ENCODE data around the gene EHD4. TPM values are rescaled to one million over a fixed set of nuclear protein-coding genes. Genes with fewer than 3 reads are reported as not detected.
A peak's percentile ranks its signal among the peaks of the same experiment; 100 is the strongest.

The EHD4 gene
- total RNA-seq, 4 donors from 2014 or later: 10.0 to 25.4 (median 20.3) TPM

DNA sequence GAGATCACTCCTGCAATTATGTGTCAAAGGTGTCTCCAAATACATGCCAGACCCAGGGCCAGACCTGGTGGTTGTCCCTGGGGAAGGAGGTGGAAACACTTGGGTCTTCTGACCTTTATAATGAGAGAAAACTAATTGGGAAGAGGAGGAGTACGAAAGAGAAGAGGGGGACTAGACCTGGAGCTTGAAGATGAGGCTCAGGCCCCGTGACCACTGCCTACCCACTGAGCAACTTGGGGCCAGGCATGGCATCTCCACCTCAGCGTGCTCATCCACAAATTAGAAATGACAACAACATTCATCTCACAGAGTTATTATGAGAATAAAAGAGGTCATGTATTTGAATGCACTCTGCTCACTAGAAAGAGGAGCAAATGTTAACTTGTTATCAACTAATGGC is 59.1 kb downstream of the EHD4 start:
- H3K4me1 ChIP-seq: peaks cover 0 to 69% (median 8%) of the 10 kb centered on the region in 3 donors
- no peak overlapping the region for H3K27ac ChIP-seq

DNA sequence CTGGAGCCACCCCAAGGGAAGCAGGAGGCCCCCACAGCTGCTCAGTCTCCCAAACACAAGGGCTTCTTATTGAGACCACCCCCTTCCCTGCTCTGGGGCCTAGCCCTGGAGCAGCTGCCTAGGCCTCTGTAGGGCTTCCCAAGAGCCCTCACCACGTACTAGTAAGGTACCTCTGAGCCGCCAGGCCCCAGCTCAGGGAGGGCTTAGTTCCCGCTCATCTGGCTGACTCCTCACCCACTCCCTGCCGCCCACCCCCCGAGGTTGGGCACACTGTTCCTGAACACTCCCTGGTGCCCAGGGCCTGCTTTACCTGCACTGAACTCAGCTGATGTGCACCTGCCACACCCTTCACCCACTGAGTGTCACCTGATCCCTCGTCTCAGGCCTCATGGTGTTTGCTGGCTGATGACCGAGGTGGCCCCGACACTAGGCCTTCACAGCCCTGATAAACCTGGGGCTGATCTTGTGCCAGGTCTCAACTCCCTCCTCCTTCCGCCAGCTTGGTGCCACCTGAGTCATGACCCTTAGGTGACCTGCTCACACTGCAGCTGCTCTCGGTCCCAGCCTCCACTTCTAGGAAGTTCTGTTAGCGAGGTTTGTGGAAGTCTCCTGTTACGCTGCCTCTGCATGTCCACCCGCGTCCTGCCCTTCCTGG is 60.5 kb downstream of the EHD4 start:
- Histone ChIP-seq H3K9me3 (no peaks in the 10 kb centered on the region), H3K4me1 (peaks cover 0 to 54% (median 4%) of the 10 kb centered on the region in 3 donors), H3K4me3 (no peak overlapping the region), H3K36me3 (peaks cover 0 to 32% of the 10 kb centered on the region in 2 donors), H3K27ac (peak overlapping the region in 1 of 4 donors; percentile 12), H3K27me3 (no peaks in the 10 kb centered on the region)
- TF ChIP-seq, protein P1, sequence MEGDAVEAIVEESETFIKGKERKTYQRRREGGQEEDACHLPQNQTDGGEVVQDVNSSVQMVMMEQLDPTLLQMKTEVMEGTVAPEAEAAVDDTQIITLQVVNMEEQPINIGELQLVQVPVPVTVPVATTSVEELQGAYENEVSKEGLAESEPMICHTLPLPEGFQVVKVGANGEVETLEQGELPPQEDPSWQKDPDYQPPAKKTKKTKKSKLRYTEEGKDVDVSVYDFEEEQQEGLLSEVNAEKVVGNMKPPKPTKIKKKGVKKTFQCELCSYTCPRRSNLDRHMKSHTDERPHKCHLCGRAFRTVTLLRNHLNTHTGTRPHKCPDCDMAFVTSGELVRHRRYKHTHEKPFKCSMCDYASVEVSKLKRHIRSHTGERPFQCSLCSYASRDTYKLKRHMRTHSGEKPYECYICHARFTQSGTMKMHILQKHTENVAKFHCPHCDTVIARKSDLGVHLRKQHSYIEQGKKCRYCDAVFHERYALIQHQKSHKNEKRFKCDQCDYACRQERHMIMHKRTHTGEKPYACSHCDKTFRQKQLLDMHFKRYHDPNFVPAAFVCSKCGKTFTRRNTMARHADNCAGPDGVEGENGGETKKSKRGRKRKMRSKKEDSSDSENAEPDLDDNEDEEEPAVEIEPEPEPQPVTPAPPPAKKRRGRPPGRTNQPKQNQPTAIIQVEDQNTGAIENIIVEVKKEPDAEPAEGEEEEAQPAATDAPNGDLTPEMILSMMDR (IDR thresholded peaks at IDR 0.05): no peak
- no peak for ATAC-seq
- WGBS, 2 donors (ENCODE audit: low coverage in 1 of 2): 89% methylated on average over 5 of the region's 14 CpGs; no CpG with 5 or more reads in 1 of the 2 donors

More for the DNA sequence above, 59.1 kb downstream of the EHD4 start:
- Histone ChIP-seq H3K27me3 (no peaks in the 10 kb centered on the region), H3K36me3 (peaks cover 0 to 18% of the 10 kb centered on the region in 2 donors), H3K9me3 (no peaks in the 10 kb centered on the region), H3K4me3 (no peak overlapping the region)
- TF ChIP-seq, protein P1 (IDR thresholded peaks at IDR 0.05): no peak
- TF ChIP-seq POLR2AphosphoS5 (IDR thresholded peaks at IDR 0.05): no peak
- 87% methylated on average over 3 of the region's 3 CpGs; no CpG with 5 or more reads in 1 of the 2 donors for WGBS, 2 donors (ENCODE audit: low coverage in 1 of 2)
- no peak for ATAC-seq

DNA sequence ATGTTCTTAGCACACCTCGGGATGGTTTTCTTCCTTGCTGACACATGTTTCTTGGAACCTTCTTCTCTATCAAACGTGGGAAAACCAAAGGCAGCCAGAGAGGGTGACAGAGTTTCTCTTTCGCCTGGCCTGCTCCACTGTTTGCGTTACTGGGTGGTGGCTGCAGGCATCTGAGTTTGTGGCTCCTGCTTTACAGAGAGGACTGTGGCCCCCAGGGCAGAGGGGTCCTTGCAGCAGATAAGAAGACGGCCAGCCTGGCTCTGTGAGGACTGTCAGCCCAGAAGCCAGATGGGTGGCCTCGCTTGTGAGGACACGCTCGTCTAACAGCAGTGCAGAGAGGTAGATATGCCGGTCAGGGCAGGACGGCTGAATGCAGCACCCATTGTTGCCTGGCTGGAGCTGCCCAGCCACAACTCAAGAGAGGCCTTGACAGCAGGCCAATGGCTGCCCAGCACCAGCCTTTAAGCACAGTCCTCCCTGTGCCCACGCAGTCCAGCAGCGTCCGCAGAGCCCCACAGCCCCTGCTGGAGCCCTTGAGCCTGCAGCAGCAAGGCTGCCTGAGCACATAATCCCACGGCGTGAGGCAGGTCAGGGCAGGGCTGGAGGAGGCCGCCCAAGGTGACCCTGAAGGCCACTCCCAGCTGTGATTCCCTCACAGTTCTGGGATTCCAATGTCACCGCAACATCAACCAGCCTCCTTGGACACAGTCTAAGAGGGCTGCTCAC is 63.5 kb downstream of the EHD4 start:
- 86 to 100% methylated on average over 1 to 8 of the region's 17 CpGs for WGBS, 2 donors (ENCODE audit: low coverage in 1 of 2)
- Histone ChIP-seq H3K4me3 (no peak overlapping the region), H3K27me3 (no peaks in the 10 kb centered on the region), H3K27ac (no peak overlapping the region), H3K36me3 (peaks cover 0 to 48% of the 10 kb centered on the region in 2 donors), H3K4me1 (peaks cover 0 to 39% (median 0%) of the 10 kb centered on the region in 3 donors), H3K9me3 (no peaks in the 10 kb centered on the region)
- no peak for TF ChIP-seq POLR2AphosphoS5 (IDR thresholded peaks at IDR 0.05)
- TF ChIP-seq, protein P1 (IDR thresholded peaks at IDR 0.05): no peak
- TF ChIP-seq EP300 (IDR thresholded peaks at IDR 0.05): no peak
- TF ChIP-seq POLR2A (IDR thresholded peaks at IDR 0.05): no peak
- ATAC-seq: no peak

DNA sequence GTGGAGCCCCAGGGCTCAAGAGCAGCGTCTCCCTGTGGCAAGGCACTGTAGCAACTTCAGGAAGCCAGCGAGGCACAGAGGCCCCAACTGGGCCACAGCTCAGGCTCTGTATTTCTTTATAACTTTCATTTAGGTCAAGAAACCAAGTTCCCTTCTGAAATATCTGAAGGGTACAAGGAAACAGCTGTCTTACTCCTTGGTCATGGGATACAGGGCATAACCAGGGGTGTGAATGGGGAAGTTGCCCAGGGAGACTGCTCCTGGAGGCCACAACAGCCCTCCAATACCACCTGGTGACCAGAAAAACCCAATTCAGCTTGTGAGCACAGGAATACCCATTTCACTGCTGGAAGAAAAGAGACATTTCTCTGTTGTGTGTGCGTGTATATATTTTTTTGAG is 65.2 kb downstream of the EHD4 start:
- H3K4me3 ChIP-seq: no peak overlapping the region
- peaks cover 0 to 22% (median 0%) of the 10 kb centered on the region in 3 donors for H3K4me1 ChIP-seq
- H3K27ac ChIP-seq: peak overlapping the region in 1 of 4 donors; percentile 37
- TF ChIP-seq, protein P1 (IDR thresholded peaks at IDR 0.05): no peak
- TF ChIP-seq POLR2AphosphoS5 (IDR thresholded peaks at IDR 0.05) (no peak), EP300 (IDR thresholded peaks at IDR 0.05) (no peak), POLR2A (IDR thresholded peaks at IDR 0.05) (no peak)
- H3K36me3 ChIP-seq: peaks cover 0 to 48% of the 10 kb centered on the region in 2 donors
- no peaks in the 10 kb centered on the region for H3K9me3 ChIP-seq
- peak; percentile 31 for ATAC-seq
- H3K27me3 ChIP-seq: no peaks in the 10 kb centered on the region
- 83 to 100% methylated on average over 1 of the region's 3 CpGs for WGBS, 2 donors (ENCODE audit: low coverage in 1 of 2)

Data from gastroesophageal sphincter (tissue), 4 donors.